ENCODE data around the gene CDK5RAP1. TPM values are rescaled to one million over a fixed set of nuclear protein-coding genes. Genes with fewer than 3 reads are reported as not detected.

The CDK5RAP1 gene
- total and polyA plus RNA-seq, 2 of the 8 experiments (the other 6 are each of a cell fraction or from before 2014, with no cell fraction given), result 37.8 to 46.6 TPM

DNA sequence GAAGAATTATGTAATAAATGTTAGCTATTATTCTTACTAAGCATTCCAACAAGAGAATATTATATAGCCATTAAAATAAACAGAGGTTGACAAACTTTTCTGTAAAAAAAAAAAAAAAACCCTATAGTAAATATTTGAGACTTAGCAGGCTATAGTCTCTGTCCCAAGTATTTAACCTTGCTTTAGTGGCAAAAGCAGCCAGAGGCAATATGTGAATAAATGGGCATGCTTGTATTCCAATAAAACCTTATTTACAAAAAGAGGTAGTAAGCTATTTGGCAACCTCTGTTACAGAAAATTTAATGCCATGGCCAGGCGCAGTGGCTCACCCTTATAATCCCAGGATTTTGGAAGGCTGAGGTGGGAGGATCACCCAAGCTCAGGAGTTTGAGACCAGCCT is 14.6 kb downstream of the CDK5RAP1 start:
- no peak overlapping the region for H2AK5ac ChIP-seq (ENCODE audit: low read depth, low read length)
- H3K23ac ChIP-seq (ENCODE audit: insufficient read length), result no peak overlapping the region
- no peak overlapping the region for H3K27ac ChIP-seq (ENCODE audit: low read depth, low read length)
- H3K23me2 ChIP-seq (ENCODE audit: low read depth, low read length), result no peaks in the 10 kb centered on the region
- H2AFZ ChIP-seq (ENCODE audit: low read length), result no peak overlapping the region
- no peak overlapping the region for H3K14ac ChIP-seq (ENCODE audit: insufficient read length)
- no peak overlapping the region for H3K18ac ChIP-seq (ENCODE audit: extremely low read depth, low read length)
- no peak overlapping the region for H4K5ac ChIP-seq (ENCODE audit: insufficient read length, low read depth, low read length)
- no peaks in the 10 kb centered on the region for H3K9me3 ChIP-seq (ENCODE audit: insufficient read depth in 2 of 2, low read depth in 1 of 2, low read length in 1 of 2)
- no peak overlapping the region for H4K8ac ChIP-seq (ENCODE audit: extremely low read depth, insufficient read depth, low read length)
- H2BK12ac ChIP-seq (ENCODE audit: low read depth, low read length), result no peak overlapping the region
- H3K4me2 ChIP-seq (ENCODE audit: insufficient read depth in 1 of 2, low read depth in 2 of 2, low read length in 2 of 2), result no peak overlapping the region
- no peaks in the 10 kb centered on the region for H3K4me1 ChIP-seq (replicated peaks in 1 of 4; ENCODE audit: control insufficient read depth in 3 of 4, insufficient read depth in 4 of 4, low read length in 3 of 4)
- H2BK5ac ChIP-seq (ENCODE audit: low read depth, low read length), result no peak overlapping the region
- H3K4me3 ChIP-seq (ENCODE audit: extremely low read depth in 1 of 4, insufficient read depth in 2 of 4, low read depth in 3 of 4, low read length in 4 of 4), result no peak overlapping the region
- H3K4ac ChIP-seq (replicated peaks; ENCODE audit: insufficient read length, low read depth, low read length), result no peak overlapping the region
- POLR2A ChIA-PET (ENCODE audit: partially characterized antibody), result interaction anchor here (1.6 kb wide), 1 partner anchor 14 kb away, joined by 3 read pairs; no protein-coding TSS in a partner anchor
- no peak overlapping the region for H4K91ac ChIP-seq (replicated peaks; ENCODE audit: insufficient read length, low read length)
- FAIRE-seq (no peak), DNase-seq (ENCODE audit: low read depth in 1 of 2, low spot score in 2 of 2) (no peak)
- H2BK15ac ChIP-seq (ENCODE audit: low read length), result no peak overlapping the region
- no peak overlapping the region for H2BK20ac ChIP-seq (ENCODE audit: low read length)
- CTCF ChIA-PET (ENCODE audit: partially characterized antibody), result interaction anchor here (0.7 kb wide), 1 partner anchor 529 kb away, joined by 4 read pairs; no protein-coding TSS in a partner anchor
- H3K56ac ChIP-seq (replicated peaks; ENCODE audit: insufficient read length, low read depth, low read length), result no peak overlapping the region
- peaks cover 10 to 47% (median 38%) of the 10 kb centered on the region in 4 experiments for H3K36me3 ChIP-seq (ENCODE audit: control insufficient read depth in 2 of 4, insufficient read depth in 4 of 4, low read length in 3 of 4)
- no peak overlapping the region for H3K9ac ChIP-seq (replicated peaks in 1 of 4; ENCODE audit: extremely low read depth in 1 of 4, low read depth in 3 of 4, low read length in 3 of 4)
- H4K20me1 ChIP-seq (replicated peaks in 1 of 2; ENCODE audit: control insufficient read depth in 1 of 2, insufficient read depth in 2 of 2, low read length in 2 of 2), result no peaks in the 10 kb centered on the region
- H3K79me2 ChIP-seq (ENCODE audit: control insufficient read depth in 1 of 2, insufficient read depth in 2 of 2, low read length in 2 of 2), result no peaks in the 10 kb centered on the region
- no peaks in the 10 kb centered on the region for H3K79me1 ChIP-seq (ENCODE audit: low read depth, low read length)
- H3K27me3 ChIP-seq (replicated peaks in 1 of 4; ENCODE audit: control insufficient read depth in 3 of 4, extremely low read depth in 1 of 4, insufficient read depth in 3 of 4, low read length in 3 of 4), result no peaks in the 10 kb centered on the region
- no peak overlapping the region for H2BK120ac ChIP-seq (replicated peaks; ENCODE audit: low read depth, low read length)
- WGBS, 2 experiments (ENCODE audit: extremely low coverage in 1 of 2, insufficient coverage in 1 of 2, insufficient read length in 1 of 2, insufficient replicate concordance in 2 of 2, low coverage in 1 of 2, low lambda C conversion rate in 2 of 2, missing lambda C conversion rate in 1 of 2), result 88% methylated on average over 1 of the region's 1 CpG; no CpG with 5 or more reads in 1 of the 2 experiments
- TF ChIP-seq ZNF274 (IDR thresholded peaks at IDR 0.05; ENCODE audit: borderline replicate concordance, extremely low read depth, low read length) (no peak), EZH2 (IDR thresholded peaks at IDR 0.05; ENCODE audit: low read depth, low read length, severe bottlenecking) (no peak), EP300 (IDR thresholded peaks at IDR 0.05; ENCODE audit: borderline replicate concordance in 1 of 2, low read depth in 2 of 2, low read length in 2 of 2) (no peak), PHF8 (conservative IDR thresholded peaks at IDR 0.05; ENCODE audit: low read depth, low read length) (no peak), SIRT6 (IDR thresholded peaks at IDR 0.05; ENCODE audit: low read length) (no peak), KDM4A (IDR thresholded peaks at IDR 0.05; ENCODE audit: low read depth, low read length, severe bottlenecking) (no peak), HDAC2 (IDR thresholded peaks at IDR 0.05; ENCODE audit: borderline replicate concordance in 1 of 2, low read depth in 2 of 2, low read length in 2 of 2) (no peak), RNF2 (IDR thresholded peaks at IDR 0.05; ENCODE audit: borderline replicate concordance, low read depth, low read length, missing control alignments, poor library complexity, severe bottlenecking) (no peak), SRF (IDR thresholded peaks at IDR 0.05; ENCODE audit: low read depth, low read length) (no peak), SP2 (IDR thresholded peaks at IDR 0.05; ENCODE audit: low read length) (no peak)
- TF ChIP-seq, protein P1, sequence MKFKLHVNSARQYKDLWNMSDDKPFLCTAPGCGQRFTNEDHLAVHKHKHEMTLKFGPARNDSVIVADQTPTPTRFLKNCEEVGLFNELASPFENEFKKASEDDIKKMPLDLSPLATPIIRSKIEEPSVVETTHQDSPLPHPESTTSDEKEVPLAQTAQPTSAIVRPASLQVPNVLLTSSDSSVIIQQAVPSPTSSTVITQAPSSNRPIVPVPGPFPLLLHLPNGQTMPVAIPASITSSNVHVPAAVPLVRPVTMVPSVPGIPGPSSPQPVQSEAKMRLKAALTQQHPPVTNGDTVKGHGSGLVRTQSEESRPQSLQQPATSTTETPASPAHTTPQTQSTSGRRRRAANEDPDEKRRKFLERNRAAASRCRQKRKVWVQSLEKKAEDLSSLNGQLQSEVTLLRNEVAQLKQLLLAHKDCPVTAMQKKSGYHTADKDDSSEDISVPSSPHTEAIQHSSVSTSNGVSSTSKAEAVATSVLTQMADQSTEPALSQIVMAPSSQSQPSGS (IDR thresholded peaks at IDR 0.05; ENCODE audit: low read length), result no peak

Data from H1 (cell line).